NCI-H1105 (cell line): Measurements from ENCODE around the gene BEND4.
"Not testable (repeated sequence)": the region's sequence is repeated elsewhere in the genome, so short reads cannot be mapped to it uniquely, and the experiment has no call there.

Source experiments
- DNase-seq: peaks from one replicate; lab custom pipeline; 2025; lab: John Stamatoyannopoulos, UW

BEND4 gene

DNA sequence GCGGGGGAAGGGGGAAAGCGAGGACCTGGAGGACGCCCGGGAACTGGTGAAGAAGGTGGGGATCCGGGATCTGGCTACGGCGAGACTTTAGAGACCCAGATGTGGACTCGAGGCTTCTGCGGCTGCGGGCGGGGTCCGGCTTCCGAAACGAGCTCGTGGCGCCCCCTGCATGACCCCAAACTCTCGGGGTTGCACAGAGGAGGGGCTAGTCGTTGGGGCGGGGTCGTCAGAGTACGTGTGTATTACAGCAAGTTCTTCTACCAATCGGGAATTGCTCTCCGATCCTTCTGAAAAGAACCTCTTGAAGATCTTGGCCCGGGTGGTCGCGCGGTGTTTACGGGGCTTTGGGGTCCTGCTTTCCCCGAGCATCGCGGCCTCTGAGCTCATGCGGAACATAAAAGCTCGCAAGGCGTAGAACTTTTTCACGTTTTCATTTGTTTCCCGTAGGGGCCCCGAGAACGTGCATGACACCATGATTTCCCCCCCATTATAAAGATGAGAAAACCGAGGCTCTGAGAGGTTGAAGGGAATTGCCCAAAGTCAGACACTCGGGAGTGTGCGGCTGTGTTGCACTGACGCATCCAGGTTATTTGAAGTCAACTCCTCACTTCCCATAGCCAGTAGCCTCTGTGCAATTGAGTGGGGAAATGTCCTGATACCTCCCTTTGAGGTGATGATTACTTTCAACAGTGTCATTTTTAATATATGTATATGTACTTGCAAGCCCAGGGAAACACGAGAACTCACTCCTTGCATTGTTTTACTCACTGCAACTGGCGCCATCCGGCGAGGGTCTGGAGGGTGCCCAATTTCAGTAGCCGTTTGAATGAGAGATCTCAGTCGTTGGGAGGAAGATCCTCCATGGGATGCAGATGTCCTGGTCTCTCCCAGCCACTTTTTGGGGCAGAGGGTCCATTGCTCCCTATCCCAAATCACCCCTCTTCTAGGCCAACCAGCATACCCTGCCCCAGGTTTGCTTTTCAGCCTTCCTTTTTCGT lies at the start of gene BEND4:
Gene BEND4, minus strand, starts transcription at position 149 of the 998 bp plus-strand sequence. CDS start 512 bp downstream, outside the sequence.
- no peak for DNase-seq

DNA sequence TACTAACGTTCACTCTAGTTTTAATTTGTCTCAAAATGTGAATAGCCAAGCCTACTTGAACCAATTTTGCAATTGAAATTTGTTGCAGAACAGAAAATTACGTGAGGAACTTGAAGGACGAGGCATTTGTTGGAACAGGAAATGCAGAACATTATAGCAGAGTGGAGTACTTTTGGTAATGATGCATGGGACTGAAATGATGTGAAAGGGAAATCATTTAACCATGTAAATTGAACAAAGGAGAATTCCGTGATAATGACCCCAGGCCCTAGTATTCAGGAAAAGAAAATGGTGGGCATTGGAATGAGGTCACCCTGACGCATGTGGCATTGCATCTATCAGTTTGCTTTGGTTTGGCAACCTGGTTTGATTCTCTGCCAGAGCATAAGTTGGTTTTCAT lies 44.9 kb upstream of the BEND4 start:
- DNase-seq = no peak

DNA sequence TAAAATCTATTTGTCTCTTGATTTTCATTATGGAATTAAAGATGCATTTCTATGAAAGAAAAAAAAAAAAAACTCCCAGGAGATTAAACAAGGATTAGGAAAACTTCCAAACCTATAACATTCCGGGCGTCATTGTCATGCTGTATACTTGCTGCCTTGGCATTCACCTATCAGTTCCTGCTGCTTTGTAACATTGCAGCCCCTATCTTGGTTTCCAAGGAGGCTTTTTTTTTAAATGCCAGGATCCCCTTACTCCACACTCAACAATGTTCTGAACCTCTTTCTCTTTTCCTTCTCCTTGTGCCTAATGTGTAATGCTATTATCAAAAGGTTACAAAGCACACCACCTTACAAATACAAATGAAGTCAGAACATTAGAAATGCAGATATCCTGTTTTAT lies 20.5 kb upstream of the BEND4 start:
- no peak for DNase-seq

DNA sequence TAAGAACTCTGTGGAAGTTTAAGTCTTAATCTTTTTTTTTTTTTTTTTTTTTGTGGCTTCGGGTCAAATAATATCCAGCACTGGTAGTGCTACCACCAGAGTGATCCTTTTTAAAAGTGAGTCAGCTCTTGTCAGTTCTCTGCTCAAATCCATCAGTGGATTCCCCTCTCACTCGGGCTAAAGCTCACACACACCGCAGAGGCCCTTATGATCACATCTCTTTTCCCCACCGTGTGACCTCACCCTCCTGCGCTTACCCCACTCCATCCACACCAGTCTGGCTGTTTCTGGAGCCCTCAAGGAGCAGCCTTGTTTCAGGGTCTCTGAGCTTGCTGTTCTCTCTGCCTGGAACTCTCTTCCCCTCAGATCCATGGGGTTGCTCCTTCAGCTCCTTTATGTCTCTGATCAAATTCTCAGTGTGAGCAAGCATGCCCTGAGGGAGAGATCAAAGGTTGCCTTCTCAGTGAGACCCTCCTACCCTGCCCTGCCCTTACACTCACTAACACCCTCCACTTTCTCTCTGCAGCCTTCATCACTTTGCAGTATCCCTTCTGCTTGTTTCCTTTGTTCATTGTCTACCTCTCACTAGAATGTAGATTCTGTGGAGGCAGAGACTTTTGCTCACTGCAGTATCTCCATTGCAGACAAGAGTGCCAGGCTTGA lies 19.8 kb upstream of the BEND4 start:
- DNase-seq = no peak

DNA sequence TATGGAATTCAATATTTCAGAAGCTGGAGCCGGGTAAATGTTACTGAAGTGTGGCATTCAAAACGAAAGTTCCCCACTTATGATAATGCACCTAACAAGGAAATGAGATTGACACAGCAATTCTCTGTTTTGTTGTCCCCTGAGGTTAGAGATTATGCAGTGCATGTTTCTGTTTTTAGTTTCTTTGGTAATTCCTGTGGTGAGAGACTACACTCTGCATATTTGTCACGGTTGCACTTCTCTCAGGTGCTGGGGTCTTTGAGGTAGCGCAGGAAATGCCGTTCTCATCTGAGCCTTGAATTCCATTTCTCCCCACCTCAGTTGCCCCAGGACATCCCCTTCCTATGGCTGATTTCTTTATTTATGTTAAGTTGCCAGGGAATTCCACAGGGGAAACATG lies 15.3 kb upstream of the BEND4 start:
- DNase-seq = no peak

GRCh38 chr4:42166186-42166585 lies 13.7 kb upstream of the BEND4 start:
- DNase-seq = not testable (repeated sequence)

DNA sequence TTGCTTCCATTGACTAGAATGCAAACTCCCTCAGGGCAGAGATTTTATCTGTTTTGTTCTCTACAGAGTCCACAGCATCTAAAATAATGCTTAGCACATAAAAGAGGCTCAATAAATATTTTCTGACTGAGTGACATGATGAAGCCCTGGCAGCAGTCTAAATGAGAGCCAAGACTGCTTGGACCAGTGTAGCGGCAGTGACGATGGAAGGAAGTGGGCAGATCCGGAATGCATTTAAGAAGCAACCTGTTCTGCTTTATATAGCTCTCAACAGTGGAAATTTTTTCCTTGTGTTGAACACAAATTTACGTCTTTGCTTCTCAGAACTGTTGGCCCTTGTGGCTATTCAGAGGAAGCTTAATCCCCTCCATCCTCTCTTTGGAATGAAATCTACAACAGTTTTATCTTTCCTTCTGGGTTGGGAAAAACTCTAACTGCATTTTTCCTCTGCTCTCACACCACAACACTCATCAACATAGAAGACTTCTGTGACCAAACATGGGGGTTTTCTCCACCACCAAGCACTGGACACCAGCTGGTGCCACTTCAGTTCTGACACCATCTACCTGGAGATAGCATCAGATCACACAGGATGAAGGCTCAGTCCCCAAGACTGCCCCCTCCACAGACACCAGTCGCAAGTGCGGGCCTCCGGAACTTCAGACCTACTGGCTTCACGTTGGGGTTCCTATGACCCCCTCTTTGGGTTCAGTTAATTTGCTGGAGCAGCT lies 7.0 kb upstream of the BEND4 start:
- DNase-seq = no peak

GRCh38 chr4:42151568-42152506 lies 618 bp downstream of the BEND4 start:
- peak; percentile 46 for DNase-seq

DNA sequence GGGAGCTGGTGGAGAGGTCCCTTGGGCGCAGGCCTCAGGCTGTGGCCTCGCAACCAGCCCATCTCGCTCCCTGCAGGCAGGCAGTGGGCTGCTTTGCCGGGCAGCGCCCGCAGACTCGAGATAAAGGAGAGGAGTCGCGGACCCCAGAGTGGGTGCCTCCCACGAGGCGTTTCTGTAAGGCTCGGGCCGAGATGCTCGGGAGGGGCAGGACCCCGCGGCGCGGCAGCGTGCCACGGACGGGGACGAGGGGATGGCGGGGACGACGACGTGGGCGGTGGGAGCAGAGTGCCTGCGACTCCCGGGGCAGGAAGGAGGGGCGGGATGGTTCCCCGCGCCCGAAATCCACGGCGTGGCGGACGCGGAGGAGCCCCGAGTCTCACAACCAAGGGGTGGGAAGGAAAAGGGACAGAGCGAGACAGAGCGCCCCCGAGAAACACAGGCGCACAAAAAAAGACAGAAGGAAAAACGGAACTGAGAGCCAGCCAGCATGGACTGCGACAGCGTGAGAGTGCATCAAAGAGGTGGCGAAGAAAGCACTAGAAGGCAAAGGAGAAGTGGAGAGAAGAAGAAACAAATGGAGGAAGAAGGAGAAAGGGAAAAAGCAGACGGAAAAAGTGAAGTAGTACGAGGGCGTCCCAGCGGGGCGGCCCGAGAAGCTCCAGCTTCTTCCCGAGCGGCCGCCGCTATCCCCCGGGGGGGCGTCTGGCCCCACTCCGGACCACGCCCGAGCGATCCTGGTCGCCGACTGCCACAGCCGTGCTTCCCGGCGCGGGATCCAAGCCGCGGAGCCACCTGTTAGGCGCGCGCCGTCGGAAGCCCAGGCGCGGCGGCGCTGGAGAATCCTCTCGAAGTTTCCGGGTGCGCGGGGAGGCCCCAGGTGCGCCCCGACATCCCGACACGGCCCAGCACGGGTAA lies 1.5 kb downstream of the BEND4 start:
- DNase-seq = no peak

DNA sequence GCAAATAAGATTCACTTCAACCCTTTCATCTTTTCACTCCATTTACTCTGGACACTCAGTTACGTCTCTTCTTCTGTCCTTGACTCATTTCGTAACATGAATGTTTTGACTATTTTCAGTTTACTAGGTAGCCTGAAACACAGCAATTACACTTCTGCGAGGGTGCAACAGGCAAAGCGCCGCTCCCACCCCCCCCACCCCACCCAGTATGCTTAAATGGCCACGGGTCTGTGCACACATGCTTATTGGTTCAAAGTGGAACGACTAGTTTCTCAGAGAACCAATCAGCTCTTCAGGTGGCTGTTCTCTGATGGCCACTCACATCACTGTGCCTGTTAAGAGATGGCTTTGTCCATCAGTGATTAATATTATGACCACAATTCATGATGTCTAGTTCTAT lies 3.5 kb downstream of the BEND4 start:
- DNase-seq = no peak

DNA sequence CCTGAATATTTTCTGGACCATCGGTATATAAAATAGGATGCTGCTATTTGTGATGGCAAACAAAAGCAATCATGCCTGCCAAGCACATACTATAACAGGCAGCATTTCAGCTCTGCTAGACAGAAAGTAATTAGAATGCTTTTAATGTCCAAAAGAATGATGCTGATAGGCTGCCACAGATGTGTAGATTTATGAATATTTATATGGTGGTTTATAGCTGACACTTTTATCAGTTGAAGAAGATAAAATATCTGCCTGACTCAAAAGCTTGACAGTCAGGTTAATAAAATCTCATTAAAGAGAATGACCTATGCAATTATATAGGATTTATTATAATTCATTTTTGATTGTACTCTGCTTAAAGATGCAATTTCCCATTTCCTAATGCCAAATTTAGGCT lies 4.0 kb downstream of the BEND4 start:
- no peak for DNase-seq

GRCh38 chr4:42144028-42144427 lies 8.4 kb downstream of the BEND4 start:
- DNase-seq = no peak

- DNase-seq = no peak
Measured at GRCh38 chr4:42142591-42142990, 9.9 kb downstream of the BEND4 start.

DNA sequence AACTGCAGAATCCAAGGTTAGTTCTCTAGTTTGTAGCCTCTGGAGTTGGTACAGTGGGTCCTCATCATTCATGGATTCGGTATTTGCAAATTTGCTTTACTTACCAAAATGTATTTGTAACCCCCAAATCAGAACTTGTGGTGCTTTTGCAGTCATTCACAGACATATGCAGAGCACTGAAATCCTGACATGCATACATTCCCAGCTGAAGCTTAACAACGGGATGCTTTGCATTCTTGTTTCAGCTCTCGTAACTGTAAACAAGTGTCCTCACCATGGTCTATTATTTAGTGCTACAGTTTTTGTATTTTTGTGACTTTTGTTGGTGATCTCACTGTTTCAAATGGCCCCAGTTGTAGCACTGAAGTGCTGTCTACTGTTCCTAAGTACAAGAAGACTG lies 16.1 kb downstream of the BEND4 start:
- no peak for DNase-seq

- no peak for DNase-seq
Measured at GRCh38 chr4:42133006-42133405, 19.4 kb downstream of the BEND4 start.

DNA sequence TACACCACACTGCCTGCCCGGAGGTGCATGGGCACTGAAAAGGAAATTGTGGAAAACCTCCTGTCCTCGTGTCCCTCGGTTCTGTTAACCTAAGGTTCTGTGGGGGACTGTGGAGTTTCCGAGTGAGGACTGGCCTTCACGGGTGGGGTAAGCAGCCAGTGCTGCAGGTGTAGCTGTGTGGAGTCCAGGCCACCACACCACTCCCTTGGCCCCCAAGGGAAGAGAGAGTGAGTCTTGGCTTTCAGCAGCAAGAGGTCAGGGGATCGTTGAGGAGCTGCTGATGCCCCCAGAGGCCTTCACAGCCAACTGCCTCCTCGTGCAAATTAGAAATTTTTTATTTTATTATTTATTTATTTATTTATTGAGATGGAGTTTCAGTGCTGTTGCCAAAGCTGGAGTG lies 20.4 kb downstream of the BEND4 start:
- DNase-seq = no peak

DNA sequence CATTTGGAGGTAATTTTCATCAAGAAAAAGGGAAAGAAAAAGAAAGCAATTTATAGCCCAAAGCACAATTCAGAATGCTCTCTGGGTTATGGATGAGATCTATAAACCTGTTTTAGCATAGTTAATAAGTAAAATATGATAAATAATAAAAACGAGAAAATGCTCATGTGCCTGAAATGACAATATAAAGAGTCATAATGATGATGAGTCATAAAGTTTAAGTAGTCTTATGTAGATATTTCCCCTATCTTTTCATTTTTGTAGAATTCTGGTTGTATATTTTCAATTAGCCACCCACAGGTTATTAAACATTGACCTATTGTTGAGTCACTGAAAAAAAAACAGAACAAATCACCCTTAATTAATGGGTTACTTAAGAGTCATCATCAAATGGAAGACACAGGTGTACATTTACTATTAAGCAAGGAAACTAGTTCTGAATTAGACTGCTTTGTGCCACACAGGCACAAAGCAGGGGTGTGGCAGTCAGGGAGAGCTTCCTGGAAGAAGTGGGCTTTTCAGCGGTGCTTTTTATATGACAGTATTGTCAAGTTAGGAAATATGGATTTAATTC lies 29.3 kb downstream of the BEND4 start:
- DNase-seq = no peak

DNA sequence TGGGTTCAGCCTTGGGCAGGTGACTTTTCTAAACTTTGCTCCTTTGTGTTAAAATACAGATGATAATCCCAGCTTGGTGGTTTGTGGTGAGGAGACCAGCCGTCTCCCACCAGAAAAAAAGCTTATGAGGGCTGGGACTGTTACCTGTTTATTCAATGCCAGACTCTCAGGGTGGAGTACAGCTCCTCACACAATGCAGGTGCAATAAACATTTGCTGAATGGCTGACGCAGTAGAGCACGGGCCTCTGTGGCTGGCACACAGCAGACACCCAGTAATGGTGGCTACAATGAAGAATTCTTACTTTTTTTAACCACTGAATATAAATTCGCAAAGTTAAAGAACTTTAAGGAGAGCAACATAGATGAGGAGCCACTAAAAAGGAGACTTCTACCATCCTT lies 30.2 kb downstream of the BEND4 start:
- no peak for DNase-seq

- DNase-seq = no peak
Measured at GRCh38 chr4:42119886-42120285, 32.6 kb downstream of the BEND4 start.

DNA sequence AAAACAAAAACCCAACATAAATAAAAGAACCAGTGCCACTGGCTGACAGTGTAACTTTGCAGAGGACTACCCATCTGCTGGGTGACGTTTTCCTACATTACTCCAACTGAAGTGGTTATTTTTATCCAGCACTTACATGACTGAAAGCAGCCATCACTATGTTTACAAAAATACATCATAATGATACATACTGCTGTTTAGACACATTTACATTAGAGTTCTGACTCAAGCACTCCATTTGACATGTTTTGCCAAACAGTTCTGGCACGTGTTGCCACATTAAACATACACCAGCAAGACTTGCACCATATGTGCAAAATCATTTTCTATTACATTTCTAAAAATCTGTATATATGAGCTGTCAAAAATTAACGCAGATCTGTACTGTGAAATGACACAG lies 39.6 kb downstream of the BEND4 start:
- no peak for DNase-seq
